Measurements from ENCODE around the gene SLC5A2.
"Not testable (repeated sequence)": the region's sequence is repeated elsewhere in the genome, so short reads cannot be mapped to it uniquely, and the experiment has no call there.

SLC5A2 gene

DNA sequence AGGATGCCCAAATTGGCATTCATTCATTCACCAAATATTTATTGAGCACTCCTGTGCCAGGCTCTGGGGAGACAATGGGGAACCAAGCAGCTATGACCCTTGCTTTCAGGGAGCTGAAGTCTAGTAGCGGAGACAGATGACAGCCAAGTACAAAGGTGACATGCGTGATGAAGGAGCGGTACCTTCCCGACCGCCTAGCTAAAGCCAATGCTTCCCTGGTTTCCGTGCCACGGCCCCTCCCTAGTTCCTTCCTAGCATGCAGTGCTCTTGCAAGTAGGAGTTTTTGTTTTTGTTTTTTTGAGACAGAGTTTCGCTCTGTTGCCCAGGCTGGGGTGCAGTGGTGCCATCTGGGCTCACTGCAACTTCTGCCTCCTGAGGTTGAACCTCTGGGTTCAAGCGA is 3.2 kb upstream of the SLC5A2 start:
- TF ChIP-seq, protein P1, sequence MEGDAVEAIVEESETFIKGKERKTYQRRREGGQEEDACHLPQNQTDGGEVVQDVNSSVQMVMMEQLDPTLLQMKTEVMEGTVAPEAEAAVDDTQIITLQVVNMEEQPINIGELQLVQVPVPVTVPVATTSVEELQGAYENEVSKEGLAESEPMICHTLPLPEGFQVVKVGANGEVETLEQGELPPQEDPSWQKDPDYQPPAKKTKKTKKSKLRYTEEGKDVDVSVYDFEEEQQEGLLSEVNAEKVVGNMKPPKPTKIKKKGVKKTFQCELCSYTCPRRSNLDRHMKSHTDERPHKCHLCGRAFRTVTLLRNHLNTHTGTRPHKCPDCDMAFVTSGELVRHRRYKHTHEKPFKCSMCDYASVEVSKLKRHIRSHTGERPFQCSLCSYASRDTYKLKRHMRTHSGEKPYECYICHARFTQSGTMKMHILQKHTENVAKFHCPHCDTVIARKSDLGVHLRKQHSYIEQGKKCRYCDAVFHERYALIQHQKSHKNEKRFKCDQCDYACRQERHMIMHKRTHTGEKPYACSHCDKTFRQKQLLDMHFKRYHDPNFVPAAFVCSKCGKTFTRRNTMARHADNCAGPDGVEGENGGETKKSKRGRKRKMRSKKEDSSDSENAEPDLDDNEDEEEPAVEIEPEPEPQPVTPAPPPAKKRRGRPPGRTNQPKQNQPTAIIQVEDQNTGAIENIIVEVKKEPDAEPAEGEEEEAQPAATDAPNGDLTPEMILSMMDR (IDR thresholded peaks at IDR 0.05; ENCODE audit: borderline replicate concordance, insufficient read depth, low read depth, low read length) = no peak

DNA sequence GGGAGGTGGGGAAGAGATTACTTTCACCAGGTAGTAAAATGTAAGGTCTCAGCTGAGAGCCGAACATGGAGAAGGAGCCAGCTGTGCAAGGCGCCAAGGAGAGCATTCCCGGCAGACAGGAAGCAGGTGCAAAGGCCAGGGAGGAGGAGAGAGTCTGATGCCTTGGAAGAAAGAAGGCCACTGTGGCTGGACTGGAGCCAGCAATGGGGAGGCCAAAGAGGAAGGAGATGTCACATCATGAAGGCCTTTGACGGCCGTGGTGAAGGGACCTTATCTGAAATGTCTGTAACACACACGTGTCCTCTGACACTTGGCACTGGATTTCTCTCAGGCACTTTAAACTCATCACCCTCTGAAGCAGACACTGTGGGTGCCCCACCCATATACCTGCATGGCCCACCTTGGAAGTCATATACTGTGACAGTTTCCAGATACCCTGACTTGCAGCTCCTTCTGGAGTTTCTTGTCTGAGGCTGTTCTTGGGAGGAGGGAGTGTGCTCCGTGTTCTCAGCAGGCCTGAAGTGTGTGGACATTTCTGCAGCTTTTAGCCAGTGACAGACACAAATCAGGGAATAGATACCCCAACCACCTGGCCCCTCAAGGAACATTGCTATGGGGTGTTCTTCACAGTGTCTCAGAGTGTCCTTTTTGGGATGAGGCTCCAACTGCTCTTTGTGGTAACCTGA is 1.9 kb upstream of the SLC5A2 start:
- no peak overlapping the region for H3K4me3 ChIP-seq (ENCODE audit: low read depth, low read length)
- TF ChIP-seq, protein P1 (IDR thresholded peaks at IDR 0.05; ENCODE audit: borderline replicate concordance, insufficient read depth, low read depth, low read length) = no peak

More for the DNA sequence above, 3.2 kb upstream of the SLC5A2 start:
- no peak overlapping the region for H3K4me3 ChIP-seq (ENCODE audit: low read depth, low read length)

DNA sequence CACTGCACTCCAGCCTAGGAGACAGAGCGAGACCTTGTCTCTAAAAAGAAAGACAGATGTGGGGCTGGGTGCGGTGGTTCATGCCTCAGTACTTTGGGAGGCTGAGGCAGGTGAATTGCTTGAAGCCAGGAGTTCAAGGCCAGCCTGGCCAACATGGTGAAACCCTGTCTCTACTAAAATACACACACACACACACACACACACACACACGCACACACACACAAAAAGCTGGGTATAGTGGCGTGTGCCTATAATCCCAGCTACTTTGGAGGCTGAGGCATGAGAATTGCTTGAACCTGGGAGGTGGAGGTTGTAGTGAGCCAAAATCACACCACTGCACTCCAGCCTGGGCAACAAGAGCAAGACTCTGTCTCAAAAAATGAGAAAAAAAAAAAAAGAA is 1.1 kb downstream of the SLC5A2 start:
- H3K4me3 ChIP-seq (ENCODE audit: low read depth, low read length) = not testable (repeated sequence)

DNA sequence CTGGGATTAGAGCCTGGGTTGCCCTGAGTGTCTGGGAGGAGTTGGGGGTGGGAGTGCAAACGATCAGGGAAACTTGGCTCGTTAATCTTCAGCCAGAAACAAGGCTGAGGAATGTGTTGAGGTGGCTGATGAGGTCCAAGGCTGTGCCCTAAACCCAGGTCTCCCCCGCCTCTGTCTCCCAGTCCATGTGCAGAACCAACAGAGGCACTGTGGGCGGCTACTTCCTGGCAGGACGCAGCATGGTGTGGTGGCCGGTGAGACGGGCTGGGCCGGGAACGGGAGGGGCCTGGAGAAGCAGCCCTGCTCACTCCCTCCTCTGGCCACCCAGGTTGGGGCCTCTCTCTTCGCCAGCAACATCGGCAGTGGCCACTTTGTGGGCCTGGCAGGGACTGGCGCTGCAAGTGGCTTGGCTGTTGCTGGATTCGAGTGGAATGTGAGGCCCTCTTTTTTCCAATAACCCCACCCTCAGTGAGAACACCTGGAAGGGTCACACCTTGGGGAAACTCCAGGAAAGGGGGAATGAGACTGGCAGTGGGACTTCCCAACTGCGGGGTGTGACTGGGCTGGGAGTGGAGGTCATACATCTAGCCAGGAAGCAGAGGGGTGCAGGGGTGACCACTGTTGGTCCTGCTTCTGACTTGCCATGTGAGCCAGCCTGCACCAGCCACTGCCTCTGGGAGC is 1.7 kb downstream of the SLC5A2 start:
- TF ChIP-seq, protein P1 (IDR thresholded peaks at IDR 0.05; ENCODE audit: borderline replicate concordance, insufficient read depth, low read depth, low read length) = no peak
- H3K4me3 ChIP-seq (ENCODE audit: low read depth, low read length) = no peak overlapping the region

DNA sequence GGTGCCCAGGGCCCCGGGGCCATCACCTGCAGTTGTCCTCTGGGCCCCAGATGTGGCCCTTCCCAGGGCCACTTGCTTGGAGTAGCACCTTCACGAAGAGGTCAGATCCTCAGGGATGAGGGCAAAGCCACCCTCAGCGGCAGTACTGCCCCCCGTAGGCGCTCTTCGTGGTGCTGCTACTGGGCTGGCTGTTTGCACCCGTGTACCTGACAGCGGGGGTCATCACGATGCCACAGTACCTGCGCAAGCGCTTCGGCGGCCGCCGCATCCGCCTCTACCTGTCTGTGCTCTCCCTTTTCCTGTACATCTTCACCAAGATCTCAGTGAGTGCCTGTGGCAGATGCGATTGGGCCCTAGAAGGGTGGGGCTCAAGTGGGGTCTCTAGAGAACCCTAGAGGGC is 2.6 kb downstream of the SLC5A2 start:
- TF ChIP-seq, protein P1 (IDR thresholded peaks at IDR 0.05; ENCODE audit: borderline replicate concordance, insufficient read depth, low read depth, low read length) = no peak
- H3K4me3 ChIP-seq (ENCODE audit: low read depth, low read length) = no peak overlapping the region

DNA sequence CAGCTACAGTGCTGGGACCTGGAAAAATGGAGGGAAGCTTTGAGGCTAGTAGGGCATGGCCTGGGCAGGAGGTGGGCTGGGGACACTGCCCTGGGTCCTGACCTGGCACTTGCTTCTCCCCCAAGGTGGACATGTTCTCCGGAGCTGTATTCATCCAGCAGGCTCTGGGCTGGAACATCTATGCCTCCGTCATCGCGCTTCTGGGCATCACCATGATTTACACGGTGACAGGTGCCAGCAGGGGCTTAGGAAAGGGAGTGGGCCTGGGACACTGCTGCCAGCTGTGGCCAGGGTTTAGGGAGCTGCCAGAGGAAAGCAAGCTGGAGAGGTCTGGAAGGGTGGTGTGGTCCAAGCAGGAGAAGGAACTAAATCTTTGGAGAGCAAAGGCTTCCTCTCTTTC is 3.1 kb downstream of the SLC5A2 start:
- TF ChIP-seq, protein P1 (IDR thresholded peaks at IDR 0.05; ENCODE audit: borderline replicate concordance, insufficient read depth, low read depth, low read length) = no peak
- no peak overlapping the region for H3K4me3 ChIP-seq (ENCODE audit: low read depth, low read length)

DNA sequence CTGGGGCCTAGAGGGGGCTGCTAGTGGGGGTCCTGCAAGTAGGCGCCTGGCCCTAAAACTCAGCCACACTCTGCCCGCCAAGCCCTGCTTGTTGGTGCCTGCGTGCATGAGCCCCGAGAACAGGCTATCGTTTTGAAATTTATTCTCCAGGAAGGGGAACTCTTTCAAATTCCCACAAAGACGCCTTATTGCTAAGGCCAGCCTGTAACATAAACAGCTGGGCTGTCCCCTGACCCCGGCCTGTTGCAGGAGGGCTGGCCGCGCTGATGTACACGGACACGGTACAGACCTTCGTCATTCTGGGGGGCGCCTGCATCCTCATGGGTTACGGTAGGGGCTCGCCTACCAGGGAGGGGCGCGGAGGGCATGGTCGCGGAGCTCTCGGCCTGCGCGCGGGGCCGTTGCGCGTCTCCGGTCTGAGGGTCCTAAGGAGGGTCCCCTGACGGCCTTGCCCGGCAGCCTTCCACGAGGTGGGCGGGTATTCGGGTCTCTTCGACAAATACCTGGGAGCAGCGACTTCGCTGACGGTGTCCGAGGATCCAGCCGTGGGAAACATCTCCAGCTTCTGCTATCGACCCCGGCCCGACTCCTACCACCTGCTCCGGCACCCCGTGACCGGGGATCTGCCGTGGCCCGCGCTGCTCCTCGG is 4.3 kb downstream of the SLC5A2 start:
- TF ChIP-seq, protein P1 (IDR thresholded peaks at IDR 0.05; ENCODE audit: borderline replicate concordance, insufficient read depth, low read depth, low read length) = no peak
- H3K4me3 ChIP-seq (ENCODE audit: low read depth, low read length) = no peak overlapping the region
